ENCODE measurements around the gene CEP95. TPM values are rescaled to one million over a fixed set of nuclear protein-coding genes. Genes with fewer than 3 reads are reported as not detected.
A peak's percentile ranks its signal among the peaks of the same experiment; 100 is the strongest.

CEP95 gene
- total RNA-seq, 1 experiment from 2014 or later, result 57.2 TPM

DNA sequence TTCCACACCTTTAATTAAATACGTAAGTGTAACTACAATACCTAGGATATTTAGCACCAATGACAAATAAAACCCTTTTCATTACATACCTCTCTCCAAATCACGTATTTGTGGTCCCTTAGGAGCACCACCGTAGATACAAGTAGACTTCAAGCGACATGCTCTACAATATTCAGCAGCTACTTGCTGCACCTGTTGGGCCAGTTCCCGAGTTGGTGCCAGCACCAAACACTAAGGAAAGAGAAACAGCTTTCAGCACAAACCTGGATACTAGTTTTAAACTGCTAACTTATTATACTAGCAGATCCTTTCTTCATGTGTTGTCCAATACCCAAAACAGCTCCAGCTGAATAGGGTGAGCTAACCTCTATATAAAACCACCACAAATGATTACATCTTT lies 3.4 kb upstream of the CEP95 start:
- peaks cover 77% of the 10 kb centered on the region for H4K20me1 ChIP-seq (ENCODE audit: insufficient read depth)
- peak overlapping the region; percentile 100; the same call in 1 of the 2 replicates for H3K4me3 ChIP-seq
- no peak overlapping the region for H2AFZ ChIP-seq
- no peaks in the 10 kb centered on the region for H3K9me3 ChIP-seq (ENCODE audit: insufficient read depth, low read depth)
- BruUV-seq (replicated peaks), result no TSS peak
- peaks cover 81% of the 10 kb centered on the region for H3F3A ChIP-seq (ENCODE audit: insufficient read depth, low read depth)
- ChIA-PET POLR2A (ENCODE audit: unreplicated experiment) (interaction anchor here (0.6 kb wide), 1 partner anchor 193 kb away, joined by 3 read pairs; no protein-coding TSS in a partner anchor), CTCF (no interaction called here)
- peaks cover 43% of the 10 kb centered on the region for H3K4me1 ChIP-seq (replicated peaks; ENCODE audit: insufficient read depth)
- peaks cover 83% of the 10 kb centered on the region for H3K79me2 ChIP-seq (ENCODE audit: low read depth)
- no peak for DNase-seq
- no peaks in the 10 kb centered on the region for H3K27me3 ChIP-seq (ENCODE audit: insufficient read depth, low read depth)
- H3K4me2 ChIP-seq, result peak overlapping the region; percentile 95
- H3K36me3 ChIP-seq (ENCODE audit: low read depth), result peaks cover 68% of the 10 kb centered on the region
- TF ChIP-seq, protein P1, sequence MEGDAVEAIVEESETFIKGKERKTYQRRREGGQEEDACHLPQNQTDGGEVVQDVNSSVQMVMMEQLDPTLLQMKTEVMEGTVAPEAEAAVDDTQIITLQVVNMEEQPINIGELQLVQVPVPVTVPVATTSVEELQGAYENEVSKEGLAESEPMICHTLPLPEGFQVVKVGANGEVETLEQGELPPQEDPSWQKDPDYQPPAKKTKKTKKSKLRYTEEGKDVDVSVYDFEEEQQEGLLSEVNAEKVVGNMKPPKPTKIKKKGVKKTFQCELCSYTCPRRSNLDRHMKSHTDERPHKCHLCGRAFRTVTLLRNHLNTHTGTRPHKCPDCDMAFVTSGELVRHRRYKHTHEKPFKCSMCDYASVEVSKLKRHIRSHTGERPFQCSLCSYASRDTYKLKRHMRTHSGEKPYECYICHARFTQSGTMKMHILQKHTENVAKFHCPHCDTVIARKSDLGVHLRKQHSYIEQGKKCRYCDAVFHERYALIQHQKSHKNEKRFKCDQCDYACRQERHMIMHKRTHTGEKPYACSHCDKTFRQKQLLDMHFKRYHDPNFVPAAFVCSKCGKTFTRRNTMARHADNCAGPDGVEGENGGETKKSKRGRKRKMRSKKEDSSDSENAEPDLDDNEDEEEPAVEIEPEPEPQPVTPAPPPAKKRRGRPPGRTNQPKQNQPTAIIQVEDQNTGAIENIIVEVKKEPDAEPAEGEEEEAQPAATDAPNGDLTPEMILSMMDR (conservative IDR thresholded peaks at IDR 0.05), result no peak
- no peak for TF ChIP-seq EZH2 (IDR thresholded peaks at IDR 0.05; ENCODE audit: low read depth)
- H3K27ac ChIP-seq, result peak overlapping the region; percentile 98; the same call in 1 of the 2 replicates
- no peaks in the 10 kb centered on the region for H3K9me2 ChIP-seq (ENCODE audit: insufficient read depth)
- intact Hi-C loops (cut with micrococcal nuclease; ENCODE audit: unreplicated experiment), result no loop called here

DNA sequence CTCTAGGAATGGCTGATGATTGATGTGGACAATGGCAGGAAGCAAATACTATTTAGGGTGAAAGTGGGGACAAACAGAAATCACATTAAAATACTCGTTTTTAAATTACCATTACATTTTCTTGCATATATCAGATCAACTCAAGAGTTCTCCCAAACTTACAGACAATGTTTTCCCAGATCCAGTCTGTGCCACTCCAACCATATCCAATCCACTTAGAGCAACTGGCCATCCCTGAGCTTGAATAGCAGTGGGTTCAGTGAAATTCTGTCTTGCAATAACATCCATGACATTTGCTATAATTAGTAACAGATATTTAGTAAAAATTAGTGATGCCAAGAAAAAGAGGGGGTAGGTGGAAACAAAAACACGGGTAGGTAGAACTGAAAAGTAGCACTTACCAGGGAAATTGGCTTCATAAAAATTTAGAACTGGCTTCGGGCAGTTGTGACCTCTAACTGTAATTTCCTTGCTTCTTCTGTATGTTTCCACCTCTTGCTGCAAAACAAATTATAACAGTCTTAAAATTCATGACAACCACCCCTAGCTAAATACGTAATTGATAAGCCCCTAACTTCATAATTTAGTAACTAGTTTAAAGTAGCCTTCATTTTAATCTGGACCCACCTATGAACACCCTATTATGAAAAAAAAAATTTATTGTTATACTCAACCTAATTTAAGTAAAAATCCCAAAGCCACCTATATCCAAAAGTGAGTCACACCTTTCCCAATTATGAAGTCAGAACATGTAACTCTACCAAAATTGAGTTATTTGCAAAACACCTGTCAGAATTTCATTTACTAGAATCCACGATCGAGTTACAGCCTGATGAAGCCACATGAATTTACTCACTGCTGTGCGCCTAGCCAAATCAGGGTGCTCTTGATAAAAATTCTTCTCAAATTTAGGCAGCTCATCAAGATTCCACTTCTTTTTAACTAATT lies 2.7 kb upstream of the CEP95 start:
- Histone ChIP-seq H3K4me2 (peak overlapping the region; percentile 95), H3K27me3 (ENCODE audit: insufficient read depth, low read depth) (no peaks in the 10 kb centered on the region), H3K4me3 (peak overlapping the region; percentile 100), H3K79me2 (ENCODE audit: low read depth) (peaks cover 90% of the 10 kb centered on the region), H3K4me1 (replicated peaks; ENCODE audit: insufficient read depth) (peaks cover 44% of the 10 kb centered on the region), H4K20me1 (ENCODE audit: insufficient read depth) (peaks cover 75% of the 10 kb centered on the region), H3F3A (ENCODE audit: insufficient read depth, low read depth) (peaks cover 73% of the 10 kb centered on the region), H3K9me2 (ENCODE audit: insufficient read depth) (no peaks in the 10 kb centered on the region), H3K36me3 (ENCODE audit: low read depth) (peaks cover 69% of the 10 kb centered on the region), H3K27ac (peak overlapping the region; percentile 98; the same call in 1 of the 2 replicates), H3K9me3 (ENCODE audit: insufficient read depth, low read depth) (no peaks in the 10 kb centered on the region), H2AFZ (no peak overlapping the region)
- TF ChIP-seq, protein P1 (conservative IDR thresholded peaks at IDR 0.05), result no peak
- TF ChIP-seq EZH2 (IDR thresholded peaks at IDR 0.05; ENCODE audit: low read depth), result no peak
- CTCF ChIA-PET, result no interaction called here
- intact Hi-C loops (cut with micrococcal nuclease; ENCODE audit: unreplicated experiment), result no loop called here
- POLR2A ChIA-PET (ENCODE audit: unreplicated experiment), result interaction anchor here (0.6 kb wide), 1 partner anchor 194 kb away, joined by 3 read pairs; no protein-coding TSS in a partner anchor
- BruUV-seq (replicated peaks), result no TSS peak
- DNase-seq, result no peak

DNA sequence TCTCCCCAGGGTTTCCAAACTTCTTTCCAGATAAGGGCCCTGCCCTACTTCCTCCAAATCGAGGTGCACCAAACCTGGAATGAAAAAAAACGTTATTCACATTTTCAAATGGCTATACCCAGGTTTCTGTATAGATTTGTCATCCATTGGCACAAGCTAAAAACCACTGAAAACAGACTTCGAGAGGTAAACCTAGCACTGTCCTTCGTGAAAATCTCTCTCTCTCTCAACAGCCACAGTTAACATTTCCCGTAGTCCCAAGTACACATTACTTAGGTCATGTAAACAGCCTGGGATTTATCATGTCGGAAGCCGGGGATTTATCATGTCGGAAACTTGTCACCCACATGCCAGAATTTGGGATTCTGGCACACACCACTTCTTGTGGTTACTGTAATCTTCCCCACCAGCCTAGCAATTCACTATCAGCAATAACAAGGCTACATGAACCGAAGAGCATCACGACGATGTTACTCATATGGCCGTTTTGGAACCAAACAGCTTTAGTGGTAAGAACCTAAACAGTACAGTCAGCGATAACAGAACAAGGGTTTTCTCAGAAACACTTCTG lies 1.9 kb upstream of the CEP95 start:
- BruUV-seq (replicated peaks), result no TSS peak
- POLR2A ChIA-PET (ENCODE audit: unreplicated experiment), result interaction anchor here (0.6 to 1.9 kb wide), 15 partner anchors 8 to 683 kb away, joined by 3 to 17 read pairs (median 6); partner anchors contain the start of gene POLG2
- H4K20me1 ChIP-seq (ENCODE audit: insufficient read depth), result peaks cover 71% of the 10 kb centered on the region

More for the DNA sequence above, 1.9 kb upstream of the CEP95 start:
- CTCF ChIA-PET, result interaction anchor here (0.7 to 1.0 kb wide), 2 partner anchors 85 to 590 kb away, joined by 3 read pairs; no protein-coding TSS in a partner anchor
- H3K4me1 ChIP-seq (replicated peaks; ENCODE audit: insufficient read depth), result peaks cover 40% of the 10 kb centered on the region
- peaks cover 66% of the 10 kb centered on the region for H3F3A ChIP-seq (ENCODE audit: insufficient read depth, low read depth)
- intact Hi-C loops (cut with micrococcal nuclease; ENCODE audit: unreplicated experiment), result no loop called here
- no peaks in the 10 kb centered on the region for H3K27me3 ChIP-seq (ENCODE audit: insufficient read depth, low read depth)
- peak overlapping the region; percentile 98 for H3K27ac ChIP-seq
- TF ChIP-seq, protein P1 (conservative IDR thresholded peaks at IDR 0.05), result no peak
- TF ChIP-seq EZH2 (IDR thresholded peaks at IDR 0.05; ENCODE audit: low read depth), result no peak
- H3K9me2 ChIP-seq (ENCODE audit: insufficient read depth), result no peaks in the 10 kb centered on the region
- DNase-seq, result no peak
- no peak overlapping the region for H2AFZ ChIP-seq
- H3K9me3 ChIP-seq (ENCODE audit: insufficient read depth, low read depth), result no peaks in the 10 kb centered on the region
- peak overlapping the region; percentile 95 for H3K4me2 ChIP-seq
- peaks cover 91% of the 10 kb centered on the region for H3K79me2 ChIP-seq (ENCODE audit: low read depth)
- H3K36me3 ChIP-seq (ENCODE audit: low read depth), result peaks cover 66% of the 10 kb centered on the region
- peak overlapping the region; percentile 100 for H3K4me3 ChIP-seq

Measured in PC-9 (cell line).